H9 (cell line): ENCODE results near the gene FAM229B. TPM values are rescaled to one million over a fixed set of nuclear protein-coding genes. Genes with fewer than 3 reads are reported as not detected.

Experiments used
- DNase-seq: peaks from one replicate; pipeline ENCODE4 v3.0.0-alpha.2; 2017
- H2AFZ ChIP-seq: one replicate; pipeline ENCODE4 v1.6.1; 2013; ENCODE audit warnings: mild to moderate bottlenecking, low read length, control low read depth, moderate library complexity
- H2AK5ac ChIP-seq: 2 replicates; pipeline ENCODE4 v1.6.1; 2013; ENCODE audit warnings: low read length, control low read depth, mixed read lengths; ENCODE audit not compliant: insufficient read length
- H2BK120ac ChIP-seq: one replicate; pipeline ENCODE4 v1.6.1; 2013; ENCODE audit warnings: low read depth, mild to moderate bottlenecking, low read length, control low read depth, inconsistent platforms; ENCODE audit not compliant: poor library complexity, severe bottlenecking
- H2BK12ac ChIP-seq: 2 replicates; pipeline ENCODE4 v1.6.1; 2013; ENCODE audit warnings: low read length, control low read depth, mixed read lengths, low read depth; ENCODE audit not compliant: insufficient read length
- H2BK15ac ChIP-seq: 2 replicates; pipeline ENCODE4 v1.6.1; 2013; ENCODE audit warnings: low read depth, low read length, control low read depth
- H2BK20ac ChIP-seq: one replicate; pipeline ENCODE4 v1.6.1; 2013; ENCODE audit warnings: low read depth, mild to moderate bottlenecking, low read length, control low read depth, inconsistent platforms; ENCODE audit not compliant: poor library complexity, severe bottlenecking
- H2BK5ac ChIP-seq: 2 replicates; pipeline ENCODE4 v1.6.1; 2013; ENCODE audit warnings: low read length, control low read depth, mixed read lengths; ENCODE audit not compliant: insufficient read length
- H3K14ac ChIP-seq: 2 replicates; pipeline ENCODE4 v1.6.1; 2013; ENCODE audit warnings: low read length, control low read depth; ENCODE audit not compliant: insufficient read depth
- H3K18ac ChIP-seq: 2 replicates; pipeline ENCODE4 v1.6.1; 2013; ENCODE audit warnings: low read depth, mild to moderate bottlenecking, mixed read lengths, low read length, control low read depth; ENCODE audit not compliant: insufficient read length
- H3K23ac ChIP-seq: 2 replicates; pipeline ENCODE4 v1.6.1; 2013; ENCODE audit warnings: low read length, control low read depth, mixed read lengths, low read depth; ENCODE audit not compliant: insufficient read length
- H3K23me2 ChIP-seq: 2 replicates; pipeline ENCODE4 v1.6.1; 2013; ENCODE audit warnings: low read depth, mild to moderate bottlenecking, mixed read lengths, low read length, control low read depth; ENCODE audit not compliant: insufficient read length, poor library complexity, severe bottlenecking
- H3K27ac ChIP-seq: 2 replicates; pipeline ENCODE4 v1.5.1; 2013; ENCODE audit warnings: low read length, control low read depth, mixed read lengths, low read depth; ENCODE audit not compliant: insufficient read length
- H3K27me3 ChIP-seq: 2 replicates; pipeline ENCODE4 v1.6.1; 2013; ENCODE audit warnings: low read length, control low read depth, inconsistent platforms; ENCODE audit not compliant: insufficient read depth
- H3K4ac ChIP-seq: 2 replicates; pipeline ENCODE4 v1.6.1; 2013; ENCODE audit warnings: low read depth, mild to moderate bottlenecking, control low read depth, inconsistent platforms, low read length, moderate library complexity
- H3K4me1 ChIP-seq: 2 replicates; pipeline ENCODE4 v1.6.1; 2013; ENCODE audit warnings: low read length, control low read depth, inconsistent platforms; ENCODE audit not compliant: insufficient read depth
- H3K4me2 ChIP-seq: 2 replicates; pipeline ENCODE4 v1.6.1; 2013; ENCODE audit warnings: low read length, control low read depth, mixed read lengths; ENCODE audit not compliant: insufficient read length, insufficient read depth
- H3K56ac ChIP-seq: 2 replicates; pipeline ENCODE4 v1.6.1; 2013; ENCODE audit warnings: low read depth, mild to moderate bottlenecking, mixed read lengths, low read length, control low read depth; ENCODE audit not compliant: insufficient read length
- H3K79me1 ChIP-seq: 2 replicates; pipeline ENCODE4 v1.6.1; 2013; ENCODE audit warnings: low read depth, mild to moderate bottlenecking, moderate library complexity, low read length, control low read depth, inconsistent platforms; ENCODE audit not compliant: insufficient read depth, poor library complexity, severe bottlenecking
- H3K79me2 ChIP-seq: 2 replicates; pipeline ENCODE4 v1.6.1; 2013; ENCODE audit warnings: low read length, control low read depth, inconsistent platforms; ENCODE audit not compliant: insufficient read depth
- H3K9ac ChIP-seq: 2 replicates; pipeline ENCODE4 v1.6.1; 2013; ENCODE audit warnings: low read length, control low read depth, mixed read lengths; ENCODE audit not compliant: insufficient read length; ENCODE audit errors: extremely low read depth
- H3K9me3 ChIP-seq: one replicate; pipeline ENCODE4 v1.6.1; 2013; ENCODE audit warnings: low read depth, low read length, inconsistent platforms; ENCODE audit not compliant: control insufficient read depth
- H3T11ph ChIP-seq: one replicate; pipeline ENCODE4 v1.6.1; 2013; ENCODE audit warnings: mild to moderate bottlenecking, low read length, control low read depth, inconsistent platforms
- H4K20me1 ChIP-seq: one replicate; pipeline ENCODE4 v1.6.1; 2013; ENCODE audit not compliant: control insufficient read depth, insufficient read length, insufficient read depth
- H4K5ac ChIP-seq: 2 replicates; pipeline ENCODE4 v1.6.1; 2013; ENCODE audit warnings: low read depth, mild to moderate bottlenecking, mixed read lengths, low read length, control low read depth; ENCODE audit not compliant: insufficient read length
- H4K8ac ChIP-seq: replicated peaks from 2 replicates; pipeline ENCODE4 v1.6.1; 2013; ENCODE audit warnings: low read length, control low read depth, mixed read lengths, low read depth; ENCODE audit not compliant: insufficient read length
- H4K91ac ChIP-seq: 2 replicates; pipeline ENCODE4 v1.6.1; 2013; ENCODE audit warnings: low read depth, mild to moderate bottlenecking, moderate library complexity, mixed read lengths, low read length, control low read depth; ENCODE audit not compliant: insufficient read length
- H3K27ac Mint-ChIP-seq, 3 experiments: 2 replicates in 2 of 3; 3 replicates in 1 of 3; pipeline ENCODE4 v1.8.0; 2020 to 2021; ENCODE audit warnings: mixed read lengths in 3 of 3, mild to moderate bottlenecking in 1 of 3, moderate library complexity in 1 of 3
- H3K27me3 Mint-ChIP-seq: 2 replicates; pipeline ENCODE4 v1.8.0; 2021; ENCODE audit warnings: low read depth, mild to moderate bottlenecking, moderate library complexity, mixed read lengths
- H3K36me3 Mint-ChIP-seq, 3 experiments: 2 replicates in 2 of 3; 3 replicates in 1 of 3; pipeline ENCODE4 v1.8.0; 2020 to 2021; ENCODE audit warnings: low read depth in 3 of 3, mixed read lengths in 3 of 3; ENCODE audit not compliant: insufficient read depth in 1 of 3
- H3K4me1 Mint-ChIP-seq, 2 experiments: 2 replicates each; pipeline ENCODE4 v1.8.0; 2020; ENCODE audit warnings: mixed read lengths in 2 of 2
- H3K4me3 Mint-ChIP-seq, 2 experiments: 2 replicates in 1 of 2; 3 replicates in 1 of 2; pipeline ENCODE4 v1.8.0; 2020 to 2021; ENCODE audit warnings: mild to moderate bottlenecking in 2 of 2, mixed read lengths in 2 of 2, moderate library complexity in 1 of 2
- H3K9me3 Mint-ChIP-seq, 2 experiments: 2 replicates in 1 of 2; 3 replicates in 1 of 2; pipeline ENCODE4 v1.8.0; 2020; ENCODE audit warnings: mild to moderate bottlenecking in 2 of 2, mixed read lengths in 2 of 2, moderate library complexity in 1 of 2
- CTCF ChIP-seq: fragments of 200-600 bp; sonication (generic); conservative IDR thresholded peaks from 3 replicates; pipeline ENCODE4 v1.8.0; 2021; ENCODE audit warnings: antibody characterized with exemption, mild to moderate bottlenecking
- WGBS: extraction: QIAGEN DNeasy Blood & Tissue Kit; methylation state at CpG from one replicate; pipeline ENCODE4 v1.1.7; 2013; ENCODE audit warnings: missing lambda C conversion rate, low lambda C conversion rate, mixed read lengths; ENCODE audit not compliant: insufficient read length; ENCODE audit errors: extremely low coverage; 5-methylcytosine and 5-hydroxymethylcytosine counted together
- total RNA-seq: library from RNA; stranded (reverse); gene quantifications from 2 replicates; pipeline ENCODE4 v1.2.1, GENCODE V29; 2021

Gene FAM229B
- total RNA-seq, 1 experiment from 2014 or later, result 8.2 TPM

DNA sequence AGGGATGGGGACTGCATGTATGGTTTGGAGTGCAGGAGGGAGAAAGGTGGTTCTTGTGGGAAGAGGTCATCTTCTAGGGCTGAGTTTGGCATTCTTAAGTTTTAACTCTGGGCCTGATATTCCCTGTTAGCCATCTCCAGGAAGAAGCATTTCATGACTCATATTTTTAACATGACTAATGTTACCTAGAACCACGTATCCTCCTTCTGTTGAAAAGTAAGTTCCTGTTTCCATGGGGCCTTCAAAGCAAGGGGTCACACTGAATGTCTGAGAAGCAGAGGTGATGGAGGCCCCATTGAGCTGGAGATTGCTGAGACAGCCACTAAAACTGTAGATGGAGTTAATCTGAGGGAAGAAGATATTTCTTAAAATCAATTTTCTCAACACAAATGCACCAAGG is 30.2 kb downstream of the FAM229B start:
- Histone ChIP-seq H2BK120ac (no peak overlapping the region), H2BK20ac (no peak overlapping the region), H2BK12ac (no peak overlapping the region), H3K27me3 (no peaks in the 10 kb centered on the region), H2BK15ac (no peak overlapping the region), H3K4me2 (no peak overlapping the region), H3K4me1 (no peaks in the 10 kb centered on the region), H2AFZ (no peak overlapping the region), H3K23ac (no peak overlapping the region), H4K8ac (no peak overlapping the region), H2AK5ac (no peak overlapping the region), H3T11ph (no peak overlapping the region), H3K9ac (no peak overlapping the region), H4K91ac (no peak overlapping the region), H3K56ac (no peak overlapping the region), H4K20me1 (no peaks in the 10 kb centered on the region), H3K79me1 (no peaks in the 10 kb centered on the region), H3K23me2 (no peaks in the 10 kb centered on the region), H2BK5ac (no peak overlapping the region), H3K79me2 (no peaks in the 10 kb centered on the region), H3K4ac (no peak overlapping the region), H3K18ac (no peak overlapping the region), H4K5ac (no peak overlapping the region), H3K14ac (no peak overlapping the region), H3K9me3 (no peaks in the 10 kb centered on the region), H3K27ac (no peak overlapping the region)
- no peak overlapping the region for H3K4me3 Mint-ChIP-seq
- no peaks in the 10 kb centered on the region for H3K4me1 Mint-ChIP-seq
- no peak for TF ChIP-seq CTCF
- no CpG with 5 or more reads among the region's 1 CpG for WGBS
- no peaks in the 10 kb centered on the region for H3K36me3 Mint-ChIP-seq
- no peaks in the 10 kb centered on the region for H3K27me3 Mint-ChIP-seq
- DNase-seq, result no peak
- no peak overlapping the region for H3K27ac Mint-ChIP-seq
- H3K9me3 Mint-ChIP-seq, result no peaks in the 10 kb centered on the region
